ENCODE measurements around the gene ZNF552. TPM values are rescaled to one million over a fixed set of nuclear protein-coding genes. Genes with fewer than 3 reads are reported as not detected.
A peak's percentile ranks its signal among the peaks of the same experiment; 100 is the strongest.

The ZNF552 gene
- total and polyA plus RNA-seq, 2 of the 13 experiments (the other 11 are each of a cell fraction or from before 2014, with no cell fraction given), result 8.1 to 16.6 TPM

DNA sequence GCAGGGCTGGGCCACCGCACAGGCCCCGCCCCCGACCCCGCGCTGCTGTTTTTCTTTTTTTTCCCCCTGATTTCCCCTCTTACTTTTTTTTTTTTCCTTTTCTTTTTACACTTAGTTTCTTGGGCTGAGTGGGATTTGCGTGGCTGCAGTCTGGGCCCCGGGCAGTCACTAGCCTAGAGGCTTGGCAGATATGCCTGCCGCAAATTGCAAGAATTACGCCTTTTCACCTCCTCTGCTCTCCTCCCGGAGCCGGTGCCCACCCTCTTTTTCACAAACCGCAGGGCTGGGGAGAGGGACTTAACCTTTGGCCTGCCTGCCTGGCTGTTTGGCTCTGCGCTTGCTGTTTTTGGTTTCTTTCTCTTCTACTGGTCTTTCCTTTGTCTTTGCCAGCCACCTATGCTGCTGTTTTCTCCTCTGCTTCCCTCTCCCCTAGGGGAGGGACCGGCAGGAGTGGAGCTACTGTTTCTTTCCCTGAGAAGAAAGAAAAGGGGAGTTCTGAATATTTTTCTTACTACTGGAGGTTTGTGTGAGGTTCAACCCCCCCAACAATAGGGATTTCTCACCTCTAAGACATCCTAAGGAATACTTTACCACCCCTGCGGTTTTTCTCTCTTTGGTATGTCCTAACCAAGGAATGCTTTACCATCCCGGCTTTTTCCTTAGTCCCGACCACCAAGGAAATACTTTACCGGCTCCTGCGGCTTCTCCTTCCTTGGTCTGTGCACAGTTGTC is 11.0 kb downstream of the ZNF552 start (continued):
- TF ChIP-seq PAWR (CRISPR knock-in tag; IDR thresholded peaks at IDR 0.05; ENCODE audit: borderline replicate concordance), result no peak
- peak; percentile 28 for TF ChIP-seq SRSF1 (optimal IDR thresholded peaks at IDR 0.05; ENCODE audit: low read depth, low read length)
- TF ChIP-seq, protein P1, sequence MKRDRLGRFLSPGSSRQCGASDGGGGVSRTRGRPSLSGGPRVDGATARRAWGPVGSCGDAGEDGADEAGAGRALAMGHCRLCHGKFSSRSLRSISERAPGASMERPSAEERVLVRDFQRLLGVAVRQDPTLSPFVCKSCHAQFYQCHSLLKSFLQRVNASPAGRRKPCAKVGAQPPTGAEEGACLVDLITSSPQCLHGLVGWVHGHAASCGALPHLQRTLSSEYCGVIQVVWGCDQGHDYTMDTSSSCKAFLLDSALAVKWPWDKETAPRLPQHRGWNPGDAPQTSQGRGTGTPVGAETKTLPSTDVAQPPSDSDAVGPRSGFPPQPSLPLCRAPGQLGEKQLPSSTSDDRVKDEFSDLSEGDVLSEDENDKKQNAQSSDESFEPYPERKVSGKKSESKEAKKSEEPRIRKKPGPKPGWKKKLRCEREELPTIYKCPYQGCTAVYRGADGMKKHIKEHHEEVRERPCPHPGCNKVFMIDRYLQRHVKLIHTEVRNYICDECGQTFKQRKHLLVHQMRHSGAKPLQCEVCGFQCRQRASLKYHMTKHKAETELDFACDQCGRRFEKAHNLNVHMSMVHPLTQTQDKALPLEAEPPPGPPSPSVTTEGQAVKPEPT (CRISPR knock-in tag; IDR thresholded peaks at IDR 0.05; ENCODE audit: low read depth), result no peak
- no peak for TF ChIP-seq TMF1 (CRISPR knock-in tag; IDR thresholded peaks at IDR 0.05; ENCODE audit: low read depth)
- no peak for TF ChIP-seq FOXK2 (IDR thresholded peaks at IDR 0.05)
- TF ChIP-seq U2AF1 (optimal IDR thresholded peaks at IDR 0.05; ENCODE audit: low read depth, low read length), result peak; percentile 72
- no peak for TF ChIP-seq ZNF44 (CRISPR knock-in tag; IDR thresholded peaks at IDR 0.05)
- TF ChIP-seq ZNF883 (CRISPR knock-in tag; IDR thresholded peaks at IDR 0.05; ENCODE audit: not compliant biosample characterization), result no peak
- TF ChIP-seq ZNF720 (CRISPR knock-in tag; IDR thresholded peaks at IDR 0.05), result no peak
- TF ChIP-seq, protein P2, sequence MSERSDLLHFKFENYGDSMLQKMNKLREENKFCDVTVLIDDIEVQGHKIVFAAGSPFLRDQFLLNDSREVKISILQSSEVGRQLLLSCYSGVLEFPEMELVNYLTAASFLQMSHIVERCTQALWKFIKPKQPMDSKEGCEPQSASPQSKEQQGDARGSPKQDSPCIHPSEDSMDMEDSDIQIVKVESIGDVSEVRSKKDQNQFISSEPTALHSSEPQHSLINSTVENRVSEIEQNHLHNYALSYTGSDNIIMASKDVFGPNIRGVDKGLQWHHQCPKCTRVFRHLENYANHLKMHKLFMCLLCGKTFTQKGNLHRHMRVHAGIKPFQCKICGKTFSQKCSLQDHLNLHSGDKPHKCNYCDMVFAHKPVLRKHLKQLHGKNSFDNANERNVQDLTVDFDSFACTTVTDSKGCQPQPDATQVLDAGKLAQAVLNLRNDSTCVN (CRISPR knock-in tag; IDR thresholded peaks at IDR 0.05; ENCODE audit: borderline replicate concordance), result no peak
- peak; percentile 95 for TF ChIP-seq HNRNPLL (IDR thresholded peaks at IDR 0.05; ENCODE audit: low read depth, low read length, poor library complexity, severe bottlenecking)
- no peak for TF ChIP-seq SOX13 (IDR thresholded peaks at IDR 0.05)
- no peak for TF ChIP-seq SOX13 (CRISPR knock-in tag; conservative IDR thresholded peaks at IDR 0.05 in 1 of 2, IDR thresholded peaks at IDR 0.05 in 1 of 2)
- no peak for TF ChIP-seq ZNF136 (CRISPR knock-in tag; IDR thresholded peaks at IDR 0.05; ENCODE audit: low read depth)
- TF ChIP-seq, protein P3, sequence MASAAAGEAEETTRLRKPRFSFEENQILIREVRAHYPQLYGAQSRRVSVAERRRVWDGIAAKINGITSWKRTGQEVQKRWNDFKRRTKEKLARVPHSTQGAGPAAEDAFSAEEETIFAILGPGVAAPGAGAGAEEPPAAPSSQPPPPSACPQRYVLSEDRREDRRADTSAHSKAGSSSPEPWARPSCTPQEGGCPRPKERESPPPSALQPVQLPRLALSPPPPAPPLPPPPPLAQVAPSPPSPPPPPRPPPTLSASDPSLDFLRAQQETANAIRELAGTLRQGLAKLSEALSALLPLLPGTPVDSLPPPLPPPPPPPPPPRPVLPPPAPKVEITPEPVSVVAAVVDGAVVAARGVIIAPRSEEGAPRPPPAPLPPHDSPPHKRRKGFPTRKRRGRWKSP (CRISPR knock-in tag; IDR thresholded peaks at IDR 0.05), result no peak
- TF ChIP-seq ZNF350 (CRISPR knock-in tag; IDR thresholded peaks at IDR 0.05; ENCODE audit: borderline replicate concordance, low read depth), result no peak
- TF ChIP-seq ZNF775 (CRISPR knock-in tag; IDR thresholded peaks at IDR 0.05; ENCODE audit: borderline replicate concordance), result no peak
- no peak for TF ChIP-seq JARID2 (CRISPR knock-in tag; IDR thresholded peaks at IDR 0.05; ENCODE audit: insufficient replicate concordance)
- no peak for TF ChIP-seq KLF13 (CRISPR knock-in tag; IDR thresholded peaks at IDR 0.05)
- no peak for TF ChIP-seq MTA1 (CRISPR knock-in tag; IDR thresholded peaks at IDR 0.05; ENCODE audit: borderline replicate concordance)
- TF ChIP-seq MXI1 (IDR thresholded peaks at IDR 0.05; ENCODE audit: borderline replicate concordance, low read depth, low read length), result no peak
- TF ChIP-seq CHCHD3 (CRISPR knock-in tag; IDR thresholded peaks at IDR 0.05), result no peak
- TF ChIP-seq, protein P4, sequence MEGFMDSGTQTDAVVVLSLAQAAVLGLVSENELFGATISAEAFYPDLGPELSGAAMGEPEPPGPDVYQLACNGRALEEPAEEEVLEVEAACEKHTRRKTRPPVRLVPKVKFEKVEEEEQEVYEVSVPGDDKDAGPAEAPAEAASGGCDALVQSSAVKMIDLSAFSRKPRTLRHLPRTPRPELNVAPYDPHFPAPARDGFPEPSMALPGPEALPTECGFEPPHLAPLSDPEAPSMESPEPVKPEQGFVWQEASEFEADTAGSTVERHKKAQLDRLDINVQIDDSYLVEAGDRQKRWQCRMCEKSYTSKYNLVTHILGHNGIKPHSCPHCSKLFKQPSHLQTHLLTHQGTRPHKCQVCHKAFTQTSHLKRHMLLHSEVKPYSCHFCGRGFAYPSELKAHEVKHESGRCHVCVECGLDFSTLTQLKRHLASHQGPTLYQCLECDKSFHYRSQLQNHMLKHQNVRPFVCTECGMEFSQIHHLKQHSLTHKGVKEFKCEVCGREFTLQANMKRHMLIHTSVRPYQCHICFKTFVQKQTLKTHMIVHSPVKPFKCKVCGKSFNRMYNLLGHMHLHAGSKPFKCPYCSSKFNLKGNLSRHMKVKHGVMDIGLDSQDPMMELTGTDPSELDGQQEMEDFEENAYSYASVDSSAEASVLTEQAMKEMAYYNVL (CRISPR knock-in tag; IDR thresholded peaks at IDR 0.05; ENCODE audit: borderline replicate concordance), result no peak
